Measurements from ENCODE around the gene TMEM163.

The TMEM163 gene

GRCh38 chr2:134690629-134691215 is 28.1 kb downstream of the TMEM163 start:
- no peak overlapping the region for H3K4me3 ChIP-seq (ENCODE audit: low read depth, low read length)
- TF ChIP-seq ZNF768 (tag by site-specific recombination; IDR thresholded peaks at IDR 0.05) (no peak), ZNF280C (tag by site-specific recombination; IDR thresholded peaks at IDR 0.05) (no peak), ZSCAN30 (tag by site-specific recombination; IDR thresholded peaks at IDR 0.05) (no peak), ZBTB26 (tag by site-specific recombination; optimal IDR thresholded peaks at IDR 0.05) (no peak), ZEB2 (tag by site-specific recombination; IDR thresholded peaks at IDR 0.05) (no peak), ZNF561 (tag by site-specific recombination; IDR thresholded peaks at IDR 0.05; ENCODE audit: borderline replicate concordance) (no peak), ZNF394 (tag by site-specific recombination; IDR thresholded peaks at IDR 0.05; ENCODE audit: borderline replicate concordance) (no peak), GLI2 (tag by site-specific recombination; IDR thresholded peaks at IDR 0.05; ENCODE audit: borderline replicate concordance, low read depth) (no peak), ZNF248 (tag by site-specific recombination; IDR thresholded peaks at IDR 0.05) (no peak), SALL2 (tag by site-specific recombination; IDR thresholded peaks at IDR 0.05; ENCODE audit: borderline replicate concordance) (no peak), ZNF175 (tag by site-specific recombination; IDR thresholded peaks at IDR 0.05) (no peak), ZNF366 (tag by site-specific recombination; conservative IDR thresholded peaks at IDR 0.05) (no peak), ZNF169 (tag by site-specific recombination; IDR thresholded peaks at IDR 0.05) (no peak), BCL11B (tag by site-specific recombination; IDR thresholded peaks at IDR 0.05; ENCODE audit: low read depth) (no peak), ZBTB10 (tag by site-specific recombination; IDR thresholded peaks at IDR 0.05) (no peak), ZIC2 (tag by site-specific recombination; IDR thresholded peaks at IDR 0.05) (no peak), MZF1 (tag by site-specific recombination; IDR thresholded peaks at IDR 0.05; ENCODE audit: borderline replicate concordance) (no peak), ZNF416 (tag by site-specific recombination; IDR thresholded peaks at IDR 0.05) (no peak), ZNF292 (tag by site-specific recombination; IDR thresholded peaks at IDR 0.05; ENCODE audit: borderline replicate concordance, low read depth) (no peak)
- CTCF ChIA-PET, result no interaction called here
- no peaks in the 10 kb centered on the region for H3K36me3 ChIP-seq (ENCODE audit: control insufficient read depth in 2 of 2, insufficient read depth in 1 of 2, low read length in 2 of 2)
- no peaks in the 10 kb centered on the region for H3K9me3 ChIP-seq (ENCODE audit: control insufficient read depth, insufficient read depth, low read depth, low read length)
- POLR2A ChIA-PET, result no interaction called here
- no peaks in the 10 kb centered on the region for H3K4me1 ChIP-seq (ENCODE audit: control insufficient read depth, insufficient read depth, low read length)
- H3K27ac ChIP-seq (ENCODE audit: extremely low read depth, low read depth, low read length), result no peak overlapping the region

- no peaks in the 10 kb centered on the region for H3K9me3 ChIP-seq (ENCODE audit: control insufficient read depth, insufficient read depth, low read depth, low read length)
- H3K4me1 ChIP-seq (ENCODE audit: control insufficient read depth, insufficient read depth, low read length), result no peaks in the 10 kb centered on the region
- H3K27ac ChIP-seq (ENCODE audit: extremely low read depth, low read depth, low read length), result no peak overlapping the region
- no peaks in the 10 kb centered on the region for H3K36me3 ChIP-seq (ENCODE audit: control insufficient read depth in 2 of 2, insufficient read depth in 1 of 2, low read length in 2 of 2)
- CTCF ChIA-PET, result interaction anchor here (1.2 kb wide), 1 partner anchor 13 kb away, joined by 6 read pairs; no protein-coding TSS in a partner anchor
- no peak for TF ChIP-seq ZNF404 (tag by site-specific recombination; IDR thresholded peaks at IDR 0.05)
- TF ChIP-seq ZNF280C (tag by site-specific recombination; IDR thresholded peaks at IDR 0.05), result no peak
- POLR2A ChIA-PET, result no interaction called here
- H3K4me3 ChIP-seq (ENCODE audit: low read depth, low read length), result no peak overlapping the region
Observed at GRCh38 chr2:134689315-134689714, 29.5 kb downstream of the TMEM163 start.
